CD4-positive, CD25-positive, alpha-beta regulatory T cell (primary cell): ENCODE measurements around the gene SPR. TPM values are rescaled to one million over a fixed set of nuclear protein-coding genes. Genes with fewer than 3 reads are reported as not detected.

Experiments
- ATAC-seq, 2 donors: fragments of 150-1000 bp; cut with Tn5 transposase; one replicate each; pipeline ENCODE4 v1.10.0; 2021; ENCODE audit warnings: low read depth in 2 of 2, moderate number of reproducible peaks in 2 of 2, moderate library complexity in 1 of 2
- DNase-seq, 3 donors: peaks; one replicate each; pipeline versions ENCODE4 v3.0.0 to v3.0.0-alpha.2; 2012 to 2022; ENCODE audit warnings: mixed read lengths in 1 of 3
- H3K27ac ChIP-seq: one replicate; pipeline ENCODE4 v1.7.0; 2013; ENCODE audit warnings: mild to moderate bottlenecking, low read length; ENCODE audit not compliant: insufficient read depth, poor library complexity, severe bottlenecking
- H3K27me3 ChIP-seq: one replicate; pipeline ENCODE4 v1.7.0; 2013; ENCODE audit warnings: low read length; ENCODE audit not compliant: control insufficient read depth, insufficient read depth
- H3K36me3 ChIP-seq: one replicate; pipeline ENCODE4 v1.7.0; 2013; ENCODE audit warnings: mild to moderate bottlenecking, low read length, moderate library complexity; ENCODE audit not compliant: control insufficient read depth, insufficient read depth
- H3K4me1 ChIP-seq: 2 replicates; pipeline ENCODE4 v1.7.0; 2013; ENCODE audit warnings: mild to moderate bottlenecking, low read length; ENCODE audit not compliant: insufficient read depth, control insufficient read depth, poor library complexity, severe bottlenecking
- H3K4me3 ChIP-seq: one replicate; pipeline ENCODE4 v1.7.0; 2013; ENCODE audit warnings: low read depth, mild to moderate bottlenecking, low read length, moderate library complexity
- H3K9me3 ChIP-seq, 2 experiments: 1 replicate in 1 of 2; 2 replicates in 1 of 2; pipeline ENCODE4 v1.7.0; 2013; ENCODE audit warnings: low read length in 2 of 2, mild to moderate bottlenecking in 1 of 2, moderate library complexity in 1 of 2; ENCODE audit not compliant: control insufficient read depth in 2 of 2
- H3K27ac Mint-ChIP-seq, 3 donors: one replicate each; pipeline ENCODE4 v1.8.0; 2020 to 2022; ENCODE audit warnings: mild to moderate bottlenecking in 3 of 3, mixed read lengths in 3 of 3, moderate library complexity in 2 of 3
- H3K27me3 Mint-ChIP-seq: one replicate; pipeline ENCODE4 v1.8.0; 2022; ENCODE audit warnings: mild to moderate bottlenecking, mixed read lengths
- H3K36me3 Mint-ChIP-seq: one replicate; pipeline ENCODE4 v1.8.0; 2020; ENCODE audit warnings: mixed read lengths
- H3K4me1 Mint-ChIP-seq, 4 donors: one replicate each; pipeline ENCODE4 v1.8.0; 2020 to 2022; ENCODE audit warnings: mixed read lengths in 4 of 4, mild to moderate bottlenecking in 1 of 4
- H3K4me3 Mint-ChIP-seq, 4 donors: one replicate each; pipeline ENCODE4 v1.8.0; 2020 to 2022; ENCODE audit warnings: mild to moderate bottlenecking in 4 of 4, mixed read lengths in 4 of 4, moderate library complexity in 3 of 4
- H3K9me3 Mint-ChIP-seq, 7 donors: one replicate each; pipeline ENCODE4 v1.8.0; 2020 to 2022; ENCODE audit warnings: mixed read lengths in 7 of 7, mild to moderate bottlenecking in 3 of 7, moderate library complexity in 2 of 7
- polyA plus RNA-seq, 4 donors: library from polyadenylated mRNA; unstranded; fragments of 300-500 nt; fragmentation: Illumina TruSeq; gene quantifications; one replicate each; pipeline ENCODE4 v1.2.3, GENCODE V29; 2021
- total RNA-seq: library from RNA; stranded (reverse); gene quantifications from one replicate; pipeline ENCODE4 v1.2.3, GENCODE V29; 2022

The SPR gene
- total and polyA plus RNA-seq, 5 donors from 2014 or later, result 0.13 TPM; not detected in 4

DNA sequence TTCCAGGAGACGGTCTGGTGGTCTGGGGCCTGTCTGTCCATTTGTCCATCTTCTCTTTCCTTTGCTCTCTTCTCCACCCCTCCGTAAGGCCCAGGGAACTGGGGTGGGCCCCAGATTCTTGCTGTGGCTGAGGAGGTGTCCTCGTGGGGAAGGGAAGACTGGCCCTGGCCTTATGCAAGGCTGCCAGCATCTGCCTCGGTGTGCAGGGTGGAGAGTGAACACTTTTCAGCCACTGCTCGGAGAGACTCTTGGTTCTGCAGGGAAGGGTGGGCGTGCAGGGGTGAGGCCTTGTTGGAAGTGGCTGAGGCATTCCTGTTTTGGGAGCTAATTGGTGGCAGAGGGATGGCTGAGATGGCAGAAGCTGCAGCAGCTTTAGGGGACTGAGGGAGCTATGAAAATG is 53.2 kb downstream of the SPR start:
- peaks cover 8% of the 10 kb centered on the region for H3K27me3 Mint-ChIP-seq
- Histone ChIP-seq H3K4me1 (no peaks in the 10 kb centered on the region), H3K27ac (no peak overlapping the region), H3K9me3 (no peaks in the 10 kb centered on the region), H3K27me3 (no peaks in the 10 kb centered on the region), H3K36me3 (no peaks in the 10 kb centered on the region), H3K4me3 (no peak overlapping the region)
- no peak overlapping the region for H3K4me3 Mint-ChIP-seq
- no peaks in the 10 kb centered on the region for H3K4me1 Mint-ChIP-seq
- ATAC-seq (no peak), DNase-seq (no peak)
- H3K27ac Mint-ChIP-seq, result no peak overlapping the region
- no peaks in the 10 kb centered on the region for H3K9me3 Mint-ChIP-seq
- H3K36me3 Mint-ChIP-seq, result peaks cover 4% of the 10 kb centered on the region

DNA sequence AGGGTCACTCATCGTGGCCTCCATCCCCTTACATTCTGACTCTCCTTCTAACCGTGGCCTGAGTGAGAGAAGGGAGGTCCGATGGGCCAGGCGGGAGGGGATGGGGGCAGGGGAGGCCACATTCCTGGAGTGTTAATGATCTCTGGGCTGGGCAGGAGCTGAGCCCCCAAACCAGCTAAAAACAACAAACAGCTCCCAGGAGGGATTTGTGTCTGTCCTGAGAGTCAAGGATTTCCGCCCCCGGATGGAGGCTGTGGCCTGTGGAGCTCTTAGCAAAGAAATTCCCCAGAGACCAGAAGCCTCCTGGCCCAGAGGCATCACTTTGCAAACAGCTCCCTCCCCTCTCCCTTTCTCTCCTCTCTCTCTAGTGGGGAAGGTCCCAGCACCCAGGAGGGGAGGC is 53.6 kb downstream of the SPR start:
- no peaks in the 10 kb centered on the region for H3K4me1 ChIP-seq
- H3K27ac ChIP-seq, result no peak overlapping the region
- H3K9me3 ChIP-seq, result no peaks in the 10 kb centered on the region
- H3K36me3 ChIP-seq, result no peaks in the 10 kb centered on the region
- no peaks in the 10 kb centered on the region for H3K27me3 ChIP-seq
- Mint-ChIP-seq H3K9me3 (no peaks in the 10 kb centered on the region), H3K4me3 (no peak overlapping the region), H3K27me3 (peaks cover 8% of the 10 kb centered on the region), H3K4me1 (no peaks in the 10 kb centered on the region), H3K27ac (no peak overlapping the region), H3K36me3 (peaks cover 7% of the 10 kb centered on the region)
- ATAC-seq (no peak), DNase-seq (no peak)
- H3K4me3 ChIP-seq, result no peak overlapping the region

Other genes starting within 250 kb of the SPR start
- 20.8 TPM for gene EXOC6B, start 61.4 kb upstream of the SPR start, total RNA-seq
- 1 to 10 TPM; 1.5 to 2.8 (median 2.0) TPM for gene EXOC6B, start 61.4 kb upstream of the SPR start, polyA plus RNA-seq
- not detected for gene EMX1, start 30.1 kb downstream of the SPR start, total RNA-seq
- gene EMX1, start 30.1 kb downstream of the SPR start, polyA plus RNA-seq, result not detected
- 8.0 TPM for gene SFXN5, start 184.3 kb downstream of the SPR start, total RNA-seq
- 1 to 10 TPM; 1.0 to 2.0 (median 1.7) TPM for gene SFXN5, start 184.3 kb downstream of the SPR start, polyA plus RNA-seq
- gene RAB11FIP5, start 225.5 kb downstream of the SPR start, total RNA-seq, result 30.8 TPM
- 10 to 100 TPM; 15.4 to 24.0 (median 19.7) TPM for gene RAB11FIP5, start 225.5 kb downstream of the SPR start, polyA plus RNA-seq